ENCODE measurements around the gene KCTD6.

DNA sequence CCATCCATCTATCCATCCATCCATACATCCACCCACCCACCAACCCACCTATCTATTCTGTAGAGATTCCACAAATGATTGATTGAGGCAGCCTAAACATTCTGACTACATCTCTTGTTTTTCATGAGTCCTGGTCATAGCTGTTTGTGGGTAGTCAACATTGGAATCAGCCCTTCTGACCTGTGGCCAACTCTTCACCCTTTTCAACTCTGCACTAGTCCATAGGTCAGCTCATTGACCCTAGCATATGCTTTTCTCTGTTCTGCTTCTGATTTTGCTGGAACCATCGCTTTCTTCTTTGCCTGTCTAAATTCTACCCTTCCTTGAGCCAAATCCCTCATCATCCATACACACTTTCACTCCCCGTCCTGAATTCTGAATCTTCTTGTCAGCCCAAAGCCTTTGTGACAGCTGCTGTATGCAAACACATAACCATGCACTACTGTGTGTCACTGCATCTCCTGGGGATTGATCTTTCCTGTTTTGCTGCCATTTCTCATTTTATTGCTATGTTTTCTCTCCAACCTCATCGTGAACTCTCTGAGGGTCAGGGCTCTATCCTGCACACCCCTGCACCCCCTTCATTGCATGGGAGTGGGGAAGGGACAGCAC, 16.8 kb upstream of the KCTD6 start:
- TF ChIP-seq EZH2 (IDR thresholded peaks at IDR 0.05; ENCODE audit: low read depth, unreplicated experiment), result no peak
- TF ChIP-seq CTCF (conservative IDR thresholded peaks at IDR 0.05; ENCODE audit: low read depth in 2 of 2), result no peak
- no peak for TF ChIP-seq EZH2phosphoT487 (IDR thresholded peaks at IDR 0.05; ENCODE audit: unreplicated experiment)
- no peak for TF ChIP-seq POLR2AphosphoS5 (IDR thresholded peaks at IDR 0.05; ENCODE audit: low read depth)
- no peak for TF ChIP-seq NANOG (IDR thresholded peaks at IDR 0.05; ENCODE audit: borderline replicate concordance)
- TF ChIP-seq REST (IDR thresholded peaks at IDR 0.05; ENCODE audit: unreplicated experiment), result no peak
- TF ChIP-seq JUNB (IDR thresholded peaks at IDR 0.05; ENCODE audit: unreplicated experiment), result no peak
- TF ChIP-seq ETS1 (IDR thresholded peaks at IDR 0.05), result no peak
